ENCODE results near the gene PEX5. TPM values are rescaled to one million over a fixed set of nuclear protein-coding genes. Genes with fewer than 3 reads are reported as not detected.
"Not testable (repeated sequence)": the region's sequence is repeated elsewhere in the genome, so short reads cannot be mapped to it uniquely, and the experiment has no call there.

Gene PEX5
- total and polyA plus RNA-seq, 7 experiments from 2014 or later, result 17.3 to 36.7 (median 24.4) TPM

DNA sequence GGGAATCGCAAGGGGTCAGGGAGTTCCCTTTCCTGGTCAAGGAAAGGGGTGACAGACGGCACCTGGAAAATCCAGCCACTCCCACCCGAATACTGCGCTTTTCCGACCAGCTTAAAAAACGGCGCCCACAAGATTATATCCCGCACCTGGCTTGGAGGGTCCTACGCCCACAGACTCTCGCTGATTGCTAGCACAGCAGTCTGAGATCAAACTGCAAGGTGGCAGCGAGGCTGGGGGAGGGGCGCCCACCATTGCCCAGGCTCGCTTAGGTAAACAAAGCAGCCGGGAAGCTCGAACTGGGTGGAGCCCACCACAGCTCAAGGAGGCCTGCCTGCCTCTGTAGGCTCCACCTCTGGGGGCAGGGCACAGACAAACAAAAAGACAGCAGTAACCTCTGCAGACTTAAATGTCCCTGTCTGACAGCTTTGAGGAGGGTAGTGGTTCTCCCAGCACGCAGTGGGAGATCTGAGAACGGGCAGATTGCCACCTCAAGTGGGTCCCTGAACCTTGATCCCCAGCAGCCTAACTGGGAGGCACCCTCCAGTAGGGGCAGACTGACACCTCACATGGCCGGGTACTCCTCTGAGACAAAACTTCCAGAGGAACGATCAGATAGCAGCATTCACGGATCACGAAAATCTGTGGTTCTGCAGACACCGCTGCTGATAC is 62.0 kb downstream of the PEX5 start:
- intact Hi-C loops (cut with micrococcal nuclease); ATAC-seq; DNase-seq; H3K4me1 ChIP-seq (ENCODE audit: control insufficient read depth in 2 of 2, insufficient read depth in 2 of 2, low read length in 2 of 2); H3K27me3 ChIP-seq (ENCODE audit: control insufficient read depth in 2 of 2, insufficient read depth in 2 of 2, low read length in 2 of 2); H3K36me3 ChIP-seq (ENCODE audit: control insufficient read depth in 2 of 3, insufficient read depth in 3 of 3, low read length in 3 of 3); POLR2A ChIA-PET; H3K4me3 Mint-ChIP-seq; H3K36me3 Mint-ChIP-seq; H3K27ac Mint-ChIP-seq; H3K9me3 ChIP-seq (ENCODE audit: control insufficient read depth in 2 of 3, low read length in 3 of 3); CTCF ChIA-PET; H3K27ac ChIP-seq (ENCODE audit: low read depth, low read length); H3K4me3 ChIP-seq (ENCODE audit: low read length); H3K4me1 Mint-ChIP-seq: not testable (repeated sequence)
- peaks cover 2 to 22% (median 9%) of the 10 kb centered on the region in 5 donors for H3K27me3 Mint-ChIP-seq
- peaks cover 0 to 16% (median 8%) of the 10 kb centered on the region in 11 donors for H3K9me3 Mint-ChIP-seq

DNA sequence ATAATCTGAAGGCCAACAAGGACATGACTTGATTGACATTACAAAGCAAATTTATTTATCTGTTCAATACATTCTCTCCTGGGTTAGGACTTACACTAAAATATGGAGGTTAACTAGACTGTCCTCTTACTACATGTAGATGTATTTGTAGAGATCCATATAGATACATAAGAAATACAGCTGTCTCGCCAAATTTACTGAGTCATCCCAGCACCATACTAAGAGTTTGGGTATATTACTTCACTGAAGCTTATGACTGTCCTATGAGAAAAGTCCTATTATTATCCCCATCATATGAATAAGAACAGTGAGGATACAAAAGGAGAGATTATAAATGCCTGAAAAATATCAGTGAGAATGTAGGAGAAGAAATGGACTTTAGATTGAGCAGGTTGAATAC is 69.6 kb downstream of the PEX5 start:
- Histone ChIP-seq H3K4me1 (ENCODE audit: control insufficient read depth in 2 of 2, insufficient read depth in 2 of 2, low read length in 2 of 2) (no peaks in the 10 kb centered on the region), H3K27me3 (ENCODE audit: control insufficient read depth in 2 of 2, insufficient read depth in 2 of 2, low read length in 2 of 2) (peaks cover 0 to 2% of the 10 kb centered on the region in 2 donors), H3K36me3 (ENCODE audit: control insufficient read depth in 2 of 3, insufficient read depth in 3 of 3, low read length in 3 of 3) (no peaks in the 10 kb centered on the region), H3K27ac (ENCODE audit: low read depth, low read length) (no peak overlapping the region), H3K9me3 (ENCODE audit: control insufficient read depth in 2 of 3, low read length in 3 of 3) (no peaks in the 10 kb centered on the region), H3K4me3 (ENCODE audit: low read length) (no peak overlapping the region)
- Mint-ChIP-seq H3K4me3 (no peak overlapping the region), H3K4me1 (no peaks in the 10 kb centered on the region), H3K27ac (no peak overlapping the region), H3K27me3 (peaks cover 8 to 24% (median 12%) of the 10 kb centered on the region in 5 donors), H3K36me3 (no peaks in the 10 kb centered on the region), H3K9me3 (peaks cover 0 to 9% (median 0%) of the 10 kb centered on the region in 11 donors)
- no peak for DNase-seq
- POLR2A ChIA-PET, result no interaction called here
- CTCF ChIA-PET, result no interaction called here
- intact Hi-C loops (cut with micrococcal nuclease), result no loop called here
- ATAC-seq, result no peak

Other genes starting within 250 kb of the PEX5 start
- gene RNU7-1, start 245.9 kb upstream of the PEX5 start, total RNA-seq, result not detected
- not detected for gene RNU7-1, start 245.9 kb upstream of the PEX5 start, polyA plus RNA-seq
- 100 to 1,000 TPM; 148 to 592 (median 362) TPM for gene C12orf57, start 245.7 kb upstream of the PEX5 start, total RNA-seq
- 100 to 1,000 TPM; 394 to 401 TPM for gene C12orf57, start 245.7 kb upstream of the PEX5 start, polyA plus RNA-seq
- 100 to 1,000 TPM; 141 to 390 (median 242) TPM for gene PTPN6, start 238.3 kb upstream of the PEX5 start, total RNA-seq
- gene PTPN6, start 238.3 kb upstream of the PEX5 start, polyA plus RNA-seq, result 100 to 1,000 TPM; 210 to 387 TPM
- gene PHB2, start 219.0 kb upstream of the PEX5 start, total RNA-seq, result 100 to 1,000 TPM; 132 to 209 (median 146) TPM
- gene PHB2, start 219.0 kb upstream of the PEX5 start, polyA plus RNA-seq, result 100 to 1,000 TPM; 113 to 121 TPM
- 10 to 100 TPM; 25.7 to 69.5 (median 63.2) TPM for gene EMG1, start 218.8 kb upstream of the PEX5 start, total RNA-seq
- gene EMG1, start 218.8 kb upstream of the PEX5 start, polyA plus RNA-seq, result 10 to 100 TPM; 64.1 to 72.5 TPM
- gene LPCAT3, start 171.2 kb upstream of the PEX5 start, total RNA-seq, result 10 to 100 TPM; 16.7 to 37.9 (median 27.1) TPM
- gene LPCAT3, start 171.2 kb upstream of the PEX5 start, polyA plus RNA-seq, result 10 to 100 TPM; 20.5 to 28.4 TPM
- 1 to 10 TPM; 2.0 to 3.9 (median 3.0) TPM for gene C1S, start 129.0 kb upstream of the PEX5 start, total RNA-seq
- gene C1S, start 129.0 kb upstream of the PEX5 start, polyA plus RNA-seq, result not detected
- gene C1R, start 97.2 kb upstream of the PEX5 start, total RNA-seq, result 1 to 10 TPM; 1.6 to 7.2 (median 4.8) TPM
- 1 to 10 TPM; 1.0 to 2.9 TPM for gene C1R, start 97.2 kb upstream of the PEX5 start, polyA plus RNA-seq
- 10 to 100 TPM; 18.5 to 38.6 (median 24.4) TPM for gene C1RL, start 80.5 kb upstream of the PEX5 start, total RNA-seq
- gene C1RL, start 80.5 kb upstream of the PEX5 start, polyA plus RNA-seq, result 1 to 10 TPM; 2.9 to 4.4 TPM
- gene RBP5, start 60.8 kb upstream of the PEX5 start, total RNA-seq, result 1 to 10 TPM in 1 of 5 experiments, under 1 TPM in 2, not detected in 2; 0.46 to 1.4 (median 0.50) TPM
- gene RBP5, start 60.8 kb upstream of the PEX5 start, polyA plus RNA-seq, result not detected
- 10 to 100 TPM; 20.2 to 76.3 (median 38.7) TPM for gene CLSTN3, start 59.3 kb upstream of the PEX5 start, total RNA-seq
- 1 to 10 TPM; 1.1 to 4.9 TPM for gene CLSTN3, start 59.3 kb upstream of the PEX5 start, polyA plus RNA-seq
- gene ACSM4, start 114.4 kb downstream of the PEX5 start, total RNA-seq, result not detected
- gene ACSM4, start 114.4 kb downstream of the PEX5 start, polyA plus RNA-seq, result not detected

All from naive thymus-derived CD4-positive, alpha-beta T cell (primary cell).